DLD1 (cell line): ENCODE results near the gene CTXN3.

Experiments used
- in situ Hi-C: cut with HindIII; loops from 2 replicates; pipeline ENCODE4 v1.10.0; 2017; ENCODE audit warnings: low sequenced_read_pairs

Gene CTXN3

GRCh38 chr5:127695346-127695745 is 46.5 kb downstream of the CTXN3 start:
- in situ Hi-C loops: no loop called here

GRCh38 chr5:127696683-127697082 is 47.8 kb downstream of the CTXN3 start:
- in situ Hi-C loops: no loop called here

- in situ Hi-C loops: no loop called here
Measured at GRCh38 chr5:127697894-127698600, 49.2 kb downstream of the CTXN3 start.

GRCh38 chr5:127699416-127699815 is 50.5 kb downstream of the CTXN3 start:
- in situ Hi-C loops: no loop called here

- in situ Hi-C loops: no loop called here
Measured at GRCh38 chr5:127700237-127700766, 51.4 kb downstream of the CTXN3 start.

- in situ Hi-C loops: no loop called here
Measured at GRCh38 chr5:127702434-127702833, 53.6 kb downstream of the CTXN3 start.

- in situ Hi-C loops: no loop called here
Measured at GRCh38 chr5:127702926-127703561, 54.2 kb downstream of the CTXN3 start, which contains the start of gene CCDC192. Gene CCDC192, plus strand, starts transcription at chr5:127703391. Its CDS starts 55 bp downstream, at chr5:127703446.

GRCh38 chr5:127705120-127705892 is 56.4 kb downstream of the CTXN3 start:
- in situ Hi-C loops: no loop called here

- in situ Hi-C loops: no loop called here
Measured at GRCh38 chr5:127706691-127707090, 57.8 kb downstream of the CTXN3 start.

- in situ Hi-C loops: no loop called here
Measured at GRCh38 chr5:127707209-127707608, 58.3 kb downstream of the CTXN3 start.
